ENCODE data around the gene CHCT1.

DNA sequence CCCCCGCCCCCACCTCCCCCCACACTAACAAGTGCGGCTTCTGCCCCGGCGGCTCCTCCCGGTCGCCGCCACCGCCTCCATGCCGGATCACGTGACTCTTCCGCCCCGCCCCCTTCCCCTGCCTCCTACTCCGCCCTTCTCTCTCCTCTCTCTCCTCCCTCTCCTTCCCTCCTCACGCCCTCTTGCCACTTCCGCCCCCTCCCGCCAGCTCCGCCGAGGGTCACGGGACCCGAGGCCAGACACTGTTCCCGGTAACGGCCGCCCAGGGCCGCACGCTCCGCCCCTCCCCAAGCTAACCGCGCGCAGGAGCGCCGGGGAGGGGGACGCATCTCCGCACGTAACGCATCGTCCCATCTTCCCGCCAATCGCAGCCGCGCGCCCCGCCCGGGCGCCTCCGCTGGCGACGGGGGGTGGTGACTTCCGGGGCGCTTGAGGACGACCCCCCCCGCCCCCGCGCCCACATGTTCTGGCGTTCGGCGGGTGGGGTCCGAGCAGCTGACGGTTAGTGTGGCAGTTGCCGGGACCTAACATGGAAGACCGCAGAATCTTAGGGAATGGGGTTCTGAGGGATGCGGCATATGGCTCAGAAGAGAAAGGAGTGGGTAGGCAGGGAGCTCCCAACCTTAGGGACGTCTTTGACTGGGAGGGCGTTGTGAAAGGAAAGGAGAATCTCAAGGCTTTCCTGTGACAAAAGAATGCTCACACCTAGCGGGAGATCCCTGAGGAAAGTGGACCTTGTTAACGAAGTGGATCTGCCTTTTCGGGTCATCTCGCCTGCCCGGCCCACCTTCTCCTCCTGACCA lies 30.0 kb upstream of the CHCT1 start, which contains the start of gene USP32:
- TF ChIP-seq, protein P1, sequence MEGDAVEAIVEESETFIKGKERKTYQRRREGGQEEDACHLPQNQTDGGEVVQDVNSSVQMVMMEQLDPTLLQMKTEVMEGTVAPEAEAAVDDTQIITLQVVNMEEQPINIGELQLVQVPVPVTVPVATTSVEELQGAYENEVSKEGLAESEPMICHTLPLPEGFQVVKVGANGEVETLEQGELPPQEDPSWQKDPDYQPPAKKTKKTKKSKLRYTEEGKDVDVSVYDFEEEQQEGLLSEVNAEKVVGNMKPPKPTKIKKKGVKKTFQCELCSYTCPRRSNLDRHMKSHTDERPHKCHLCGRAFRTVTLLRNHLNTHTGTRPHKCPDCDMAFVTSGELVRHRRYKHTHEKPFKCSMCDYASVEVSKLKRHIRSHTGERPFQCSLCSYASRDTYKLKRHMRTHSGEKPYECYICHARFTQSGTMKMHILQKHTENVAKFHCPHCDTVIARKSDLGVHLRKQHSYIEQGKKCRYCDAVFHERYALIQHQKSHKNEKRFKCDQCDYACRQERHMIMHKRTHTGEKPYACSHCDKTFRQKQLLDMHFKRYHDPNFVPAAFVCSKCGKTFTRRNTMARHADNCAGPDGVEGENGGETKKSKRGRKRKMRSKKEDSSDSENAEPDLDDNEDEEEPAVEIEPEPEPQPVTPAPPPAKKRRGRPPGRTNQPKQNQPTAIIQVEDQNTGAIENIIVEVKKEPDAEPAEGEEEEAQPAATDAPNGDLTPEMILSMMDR (IDR thresholded peaks at IDR 0.05; ENCODE audit: low read depth, low read length, poor library complexity, severe bottlenecking): no peak
- no peak for TF ChIP-seq EZH2phosphoT487 (IDR thresholded peaks at IDR 0.05; ENCODE audit: borderline replicate concordance, low read length)
